H9 (cell line): ENCODE results near the gene RLBP1. TPM values are rescaled to one million over a fixed set of nuclear protein-coding genes. Genes with fewer than 3 reads are reported as not detected.

ENCODE experiments used
- DNase-seq: peaks from one replicate; pipeline ENCODE4 v3.0.0-alpha.2; 2017
- H2AFZ ChIP-seq: one replicate; pipeline ENCODE4 v1.6.1; 2013; ENCODE audit warnings: mild to moderate bottlenecking, low read length, control low read depth, moderate library complexity
- H2AK5ac ChIP-seq: 2 replicates; pipeline ENCODE4 v1.6.1; 2013; ENCODE audit warnings: low read length, control low read depth, mixed read lengths; ENCODE audit not compliant: insufficient read length
- H2BK120ac ChIP-seq: one replicate; pipeline ENCODE4 v1.6.1; 2013; ENCODE audit warnings: low read depth, mild to moderate bottlenecking, low read length, control low read depth, inconsistent platforms; ENCODE audit not compliant: poor library complexity, severe bottlenecking
- H2BK12ac ChIP-seq: 2 replicates; pipeline ENCODE4 v1.6.1; 2013; ENCODE audit warnings: low read length, control low read depth, mixed read lengths, low read depth; ENCODE audit not compliant: insufficient read length
- H2BK15ac ChIP-seq: 2 replicates; pipeline ENCODE4 v1.6.1; 2013; ENCODE audit warnings: low read depth, low read length, control low read depth
- H2BK20ac ChIP-seq: one replicate; pipeline ENCODE4 v1.6.1; 2013; ENCODE audit warnings: low read depth, mild to moderate bottlenecking, low read length, control low read depth, inconsistent platforms; ENCODE audit not compliant: poor library complexity, severe bottlenecking
- H2BK5ac ChIP-seq: 2 replicates; pipeline ENCODE4 v1.6.1; 2013; ENCODE audit warnings: low read length, control low read depth, mixed read lengths; ENCODE audit not compliant: insufficient read length
- H3K14ac ChIP-seq: 2 replicates; pipeline ENCODE4 v1.6.1; 2013; ENCODE audit warnings: low read length, control low read depth; ENCODE audit not compliant: insufficient read depth
- H3K18ac ChIP-seq: 2 replicates; pipeline ENCODE4 v1.6.1; 2013; ENCODE audit warnings: low read depth, mild to moderate bottlenecking, mixed read lengths, low read length, control low read depth; ENCODE audit not compliant: insufficient read length
- H3K23ac ChIP-seq: 2 replicates; pipeline ENCODE4 v1.6.1; 2013; ENCODE audit warnings: low read length, control low read depth, mixed read lengths, low read depth; ENCODE audit not compliant: insufficient read length
- H3K23me2 ChIP-seq: 2 replicates; pipeline ENCODE4 v1.6.1; 2013; ENCODE audit warnings: low read depth, mild to moderate bottlenecking, mixed read lengths, low read length, control low read depth; ENCODE audit not compliant: insufficient read length, poor library complexity, severe bottlenecking
- H3K27ac ChIP-seq: 2 replicates; pipeline ENCODE4 v1.5.1; 2013; ENCODE audit warnings: low read length, control low read depth, mixed read lengths, low read depth; ENCODE audit not compliant: insufficient read length
- H3K27me3 ChIP-seq: 2 replicates; pipeline ENCODE4 v1.6.1; 2013; ENCODE audit warnings: low read length, control low read depth, inconsistent platforms; ENCODE audit not compliant: insufficient read depth
- H3K4ac ChIP-seq: 2 replicates; pipeline ENCODE4 v1.6.1; 2013; ENCODE audit warnings: low read depth, mild to moderate bottlenecking, control low read depth, inconsistent platforms, low read length, moderate library complexity
- H3K4me1 ChIP-seq: 2 replicates; pipeline ENCODE4 v1.6.1; 2013; ENCODE audit warnings: low read length, control low read depth, inconsistent platforms; ENCODE audit not compliant: insufficient read depth
- H3K4me2 ChIP-seq: 2 replicates; pipeline ENCODE4 v1.6.1; 2013; ENCODE audit warnings: low read length, control low read depth, mixed read lengths; ENCODE audit not compliant: insufficient read length, insufficient read depth
- H3K56ac ChIP-seq: 2 replicates; pipeline ENCODE4 v1.6.1; 2013; ENCODE audit warnings: low read depth, mild to moderate bottlenecking, mixed read lengths, low read length, control low read depth; ENCODE audit not compliant: insufficient read length
- H3K79me1 ChIP-seq: 2 replicates; pipeline ENCODE4 v1.6.1; 2013; ENCODE audit warnings: low read depth, mild to moderate bottlenecking, moderate library complexity, low read length, control low read depth, inconsistent platforms; ENCODE audit not compliant: insufficient read depth, poor library complexity, severe bottlenecking
- H3K79me2 ChIP-seq: 2 replicates; pipeline ENCODE4 v1.6.1; 2013; ENCODE audit warnings: low read length, control low read depth, inconsistent platforms; ENCODE audit not compliant: insufficient read depth
- H3K9ac ChIP-seq: 2 replicates; pipeline ENCODE4 v1.6.1; 2013; ENCODE audit warnings: low read length, control low read depth, mixed read lengths; ENCODE audit not compliant: insufficient read length; ENCODE audit errors: extremely low read depth
- H3K9me3 ChIP-seq: one replicate; pipeline ENCODE4 v1.6.1; 2013; ENCODE audit warnings: low read depth, low read length, inconsistent platforms; ENCODE audit not compliant: control insufficient read depth
- H3T11ph ChIP-seq: one replicate; pipeline ENCODE4 v1.6.1; 2013; ENCODE audit warnings: mild to moderate bottlenecking, low read length, control low read depth, inconsistent platforms
- H4K20me1 ChIP-seq: one replicate; pipeline ENCODE4 v1.6.1; 2013; ENCODE audit not compliant: control insufficient read depth, insufficient read length, insufficient read depth
- H4K5ac ChIP-seq: 2 replicates; pipeline ENCODE4 v1.6.1; 2013; ENCODE audit warnings: low read depth, mild to moderate bottlenecking, mixed read lengths, low read length, control low read depth; ENCODE audit not compliant: insufficient read length
- H4K8ac ChIP-seq: replicated peaks from 2 replicates; pipeline ENCODE4 v1.6.1; 2013; ENCODE audit warnings: low read length, control low read depth, mixed read lengths, low read depth; ENCODE audit not compliant: insufficient read length
- H4K91ac ChIP-seq: 2 replicates; pipeline ENCODE4 v1.6.1; 2013; ENCODE audit warnings: low read depth, mild to moderate bottlenecking, moderate library complexity, mixed read lengths, low read length, control low read depth; ENCODE audit not compliant: insufficient read length
- H3K27ac Mint-ChIP-seq, 3 experiments: 2 replicates in 2 of 3; 3 replicates in 1 of 3; pipeline ENCODE4 v1.8.0; 2020 to 2021; ENCODE audit warnings: mixed read lengths in 3 of 3, mild to moderate bottlenecking in 1 of 3, moderate library complexity in 1 of 3
- H3K27me3 Mint-ChIP-seq: 2 replicates; pipeline ENCODE4 v1.8.0; 2021; ENCODE audit warnings: low read depth, mild to moderate bottlenecking, moderate library complexity, mixed read lengths
- H3K36me3 Mint-ChIP-seq, 3 experiments: 2 replicates in 2 of 3; 3 replicates in 1 of 3; pipeline ENCODE4 v1.8.0; 2020 to 2021; ENCODE audit warnings: low read depth in 3 of 3, mixed read lengths in 3 of 3; ENCODE audit not compliant: insufficient read depth in 1 of 3
- H3K4me1 Mint-ChIP-seq, 2 experiments: 2 replicates each; pipeline ENCODE4 v1.8.0; 2020; ENCODE audit warnings: mixed read lengths in 2 of 2
- H3K4me3 Mint-ChIP-seq, 2 experiments: 2 replicates in 1 of 2; 3 replicates in 1 of 2; pipeline ENCODE4 v1.8.0; 2020 to 2021; ENCODE audit warnings: mild to moderate bottlenecking in 2 of 2, mixed read lengths in 2 of 2, moderate library complexity in 1 of 2
- H3K9me3 Mint-ChIP-seq, 2 experiments: 2 replicates in 1 of 2; 3 replicates in 1 of 2; pipeline ENCODE4 v1.8.0; 2020; ENCODE audit warnings: mild to moderate bottlenecking in 2 of 2, mixed read lengths in 2 of 2, moderate library complexity in 1 of 2
- WGBS: extraction: QIAGEN DNeasy Blood & Tissue Kit; methylation state at CpG from one replicate; pipeline ENCODE4 v1.1.7; 2013; ENCODE audit warnings: missing lambda C conversion rate, low lambda C conversion rate, mixed read lengths; ENCODE audit not compliant: insufficient read length; ENCODE audit errors: extremely low coverage; 5-methylcytosine and 5-hydroxymethylcytosine counted together
- total RNA-seq: library from RNA; stranded (reverse); gene quantifications from 2 replicates; pipeline ENCODE4 v1.2.1, GENCODE V29; 2021
- TF ChIP-seq, protein P1 (sequence below): fragments of 200-600 bp; sonication (generic); conservative IDR thresholded peaks from 3 replicates; pipeline ENCODE4 v1.8.0; 2021; ENCODE audit warnings: antibody characterized with exemption, mild to moderate bottlenecking

Gene RLBP1
- total RNA-seq, 1 experiment from 2014 or later, result not detected

- H2BK15ac ChIP-seq, result no peak overlapping the region
- no peak for DNase-seq
- H3K79me2 ChIP-seq, result no peaks in the 10 kb centered on the region
- Mint-ChIP-seq H3K36me3 (no peaks in the 10 kb centered on the region), H3K27me3 (peaks cover 6% of the 10 kb centered on the region), H3K9me3 (no peaks in the 10 kb centered on the region), H3K4me1 (peaks cover 7 to 24% of the 10 kb centered on the region in 2 experiments), H3K4me3 (no peak overlapping the region; a peak in 1 of 5 replicates), H3K27ac (no peak overlapping the region)
- H3K27me3 ChIP-seq, result no peaks in the 10 kb centered on the region
- no peak overlapping the region for H3K4ac ChIP-seq
- no peak overlapping the region for H4K91ac ChIP-seq
- no peak overlapping the region for H2BK5ac ChIP-seq
- no peak overlapping the region for H4K5ac ChIP-seq
- no peak overlapping the region for H2BK20ac ChIP-seq
- H2BK12ac ChIP-seq, result no peak overlapping the region
- H4K8ac ChIP-seq, result no peak overlapping the region
- H3K9me3 ChIP-seq, result no peaks in the 10 kb centered on the region
- TF ChIP-seq, protein P1, sequence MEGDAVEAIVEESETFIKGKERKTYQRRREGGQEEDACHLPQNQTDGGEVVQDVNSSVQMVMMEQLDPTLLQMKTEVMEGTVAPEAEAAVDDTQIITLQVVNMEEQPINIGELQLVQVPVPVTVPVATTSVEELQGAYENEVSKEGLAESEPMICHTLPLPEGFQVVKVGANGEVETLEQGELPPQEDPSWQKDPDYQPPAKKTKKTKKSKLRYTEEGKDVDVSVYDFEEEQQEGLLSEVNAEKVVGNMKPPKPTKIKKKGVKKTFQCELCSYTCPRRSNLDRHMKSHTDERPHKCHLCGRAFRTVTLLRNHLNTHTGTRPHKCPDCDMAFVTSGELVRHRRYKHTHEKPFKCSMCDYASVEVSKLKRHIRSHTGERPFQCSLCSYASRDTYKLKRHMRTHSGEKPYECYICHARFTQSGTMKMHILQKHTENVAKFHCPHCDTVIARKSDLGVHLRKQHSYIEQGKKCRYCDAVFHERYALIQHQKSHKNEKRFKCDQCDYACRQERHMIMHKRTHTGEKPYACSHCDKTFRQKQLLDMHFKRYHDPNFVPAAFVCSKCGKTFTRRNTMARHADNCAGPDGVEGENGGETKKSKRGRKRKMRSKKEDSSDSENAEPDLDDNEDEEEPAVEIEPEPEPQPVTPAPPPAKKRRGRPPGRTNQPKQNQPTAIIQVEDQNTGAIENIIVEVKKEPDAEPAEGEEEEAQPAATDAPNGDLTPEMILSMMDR, result no peak
- H3K79me1 ChIP-seq, result no peaks in the 10 kb centered on the region
- no peak overlapping the region for H3K23ac ChIP-seq
- no peak overlapping the region for H3K14ac ChIP-seq
- H4K20me1 ChIP-seq, result no peaks in the 10 kb centered on the region
- H3K56ac ChIP-seq, result no peak overlapping the region
- no CpG with 5 or more reads among the region's 5 CpGs for WGBS
- H2AFZ ChIP-seq, result no peak overlapping the region
- H3K4me1 ChIP-seq, result no peaks in the 10 kb centered on the region; the same call in 1 of the 2 replicates
- no peak overlapping the region for H2BK120ac ChIP-seq
- no peak overlapping the region for H3K18ac ChIP-seq
- H3K9ac ChIP-seq, result no peak overlapping the region
- H2AK5ac ChIP-seq, result no peak overlapping the region
- H3K27ac ChIP-seq, result no peak overlapping the region
- H3K23me2 ChIP-seq, result no peaks in the 10 kb centered on the region
- H3T11ph ChIP-seq, result no peak overlapping the region
- H3K4me2 ChIP-seq, result no peak overlapping the region
Observed at GRCh38 chr15:89225588-89225987, 4.2 kb upstream of the RLBP1 start.
